ENCODE results near the gene CTBS.

DNA sequence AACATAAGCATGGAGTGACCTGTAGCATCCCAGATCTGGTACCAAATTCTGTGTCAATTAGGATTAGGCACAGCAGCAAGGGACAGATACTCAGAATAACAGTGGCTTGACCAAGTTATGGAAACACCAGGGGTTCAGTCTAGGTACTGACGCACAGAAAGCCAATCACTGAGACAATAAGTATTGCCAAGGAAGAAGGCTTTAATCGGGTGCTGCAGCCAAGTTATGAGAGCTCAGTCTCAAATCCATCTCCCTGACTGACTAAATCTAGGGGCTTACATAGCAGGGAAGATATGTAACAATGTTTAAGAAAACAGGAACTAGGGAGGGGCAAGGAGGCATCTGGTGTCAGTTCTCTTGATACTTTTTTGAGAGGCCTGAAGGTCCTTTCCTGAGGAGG is 39.6 kb upstream of the CTBS start:
- TF ChIP-seq ZNF658 (tag by site-specific recombination; IDR thresholded peaks at IDR 0.05) (no peak), ZNF785 (tag by site-specific recombination; IDR thresholded peaks at IDR 0.05) (no peak)
- TF ChIP-seq, protein P1, sequence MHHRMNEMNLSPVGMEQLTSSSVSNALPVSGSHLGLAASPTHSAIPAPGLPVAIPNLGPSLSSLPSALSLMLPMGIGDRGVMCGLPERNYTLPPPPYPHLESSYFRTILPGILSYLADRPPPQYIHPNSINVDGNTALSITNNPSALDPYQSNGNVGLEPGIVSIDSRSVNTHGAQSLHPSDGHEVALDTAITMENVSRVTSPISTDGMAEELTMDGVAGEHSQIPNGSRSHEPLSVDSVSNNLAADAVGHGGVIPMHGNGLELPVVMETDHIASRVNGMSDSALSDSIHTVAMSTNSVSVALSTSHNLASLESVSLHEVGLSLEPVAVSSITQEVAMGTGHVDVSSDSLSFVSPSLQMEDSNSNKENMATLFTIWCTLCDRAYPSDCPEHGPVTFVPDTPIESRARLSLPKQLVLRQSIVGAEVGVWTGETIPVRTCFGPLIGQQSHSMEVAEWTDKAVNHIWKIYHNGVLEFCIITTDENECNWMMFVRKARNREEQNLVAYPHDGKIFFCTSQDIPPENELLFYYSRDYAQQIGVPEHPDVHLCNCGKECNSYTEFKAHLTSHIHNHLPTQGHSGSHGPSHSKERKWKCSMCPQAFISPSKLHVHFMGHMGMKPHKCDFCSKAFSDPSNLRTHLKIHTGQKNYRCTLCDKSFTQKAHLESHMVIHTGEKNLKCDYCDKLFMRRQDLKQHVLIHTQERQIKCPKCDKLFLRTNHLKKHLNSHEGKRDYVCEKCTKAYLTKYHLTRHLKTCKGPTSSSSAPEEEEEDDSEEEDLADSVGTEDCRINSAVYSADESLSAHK (tag by site-specific recombination; IDR thresholded peaks at IDR 0.05): no peak
